Measurements from ENCODE around the gene PGA5.

GRCh38 chr11:61193596-61193995 lies 47.4 kb upstream of the PGA5 start:
- TF ChIP-seq POLR2A (IDR thresholded peaks at IDR 0.05): no peak
- TF ChIP-seq, protein P1, sequence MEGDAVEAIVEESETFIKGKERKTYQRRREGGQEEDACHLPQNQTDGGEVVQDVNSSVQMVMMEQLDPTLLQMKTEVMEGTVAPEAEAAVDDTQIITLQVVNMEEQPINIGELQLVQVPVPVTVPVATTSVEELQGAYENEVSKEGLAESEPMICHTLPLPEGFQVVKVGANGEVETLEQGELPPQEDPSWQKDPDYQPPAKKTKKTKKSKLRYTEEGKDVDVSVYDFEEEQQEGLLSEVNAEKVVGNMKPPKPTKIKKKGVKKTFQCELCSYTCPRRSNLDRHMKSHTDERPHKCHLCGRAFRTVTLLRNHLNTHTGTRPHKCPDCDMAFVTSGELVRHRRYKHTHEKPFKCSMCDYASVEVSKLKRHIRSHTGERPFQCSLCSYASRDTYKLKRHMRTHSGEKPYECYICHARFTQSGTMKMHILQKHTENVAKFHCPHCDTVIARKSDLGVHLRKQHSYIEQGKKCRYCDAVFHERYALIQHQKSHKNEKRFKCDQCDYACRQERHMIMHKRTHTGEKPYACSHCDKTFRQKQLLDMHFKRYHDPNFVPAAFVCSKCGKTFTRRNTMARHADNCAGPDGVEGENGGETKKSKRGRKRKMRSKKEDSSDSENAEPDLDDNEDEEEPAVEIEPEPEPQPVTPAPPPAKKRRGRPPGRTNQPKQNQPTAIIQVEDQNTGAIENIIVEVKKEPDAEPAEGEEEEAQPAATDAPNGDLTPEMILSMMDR (IDR thresholded peaks at IDR 0.05): no peak
- no peak for TF ChIP-seq EP300 (IDR thresholded peaks at IDR 0.05)

Measured in tibial nerve (tissue), 4 donors.